GM15510 (cell line): Measurements from ENCODE around the gene IREB2.

Experiments
- POLR2A ChIP-seq: IDR thresholded peaks from 3 replicates; pipeline ENCODE4 v1.6.1; 2011; ENCODE audit warnings: borderline replicate concordance; ENCODE audit not compliant: insufficient read length; ENCODE audit errors: extremely low read depth

IREB2 gene

GRCh38 chr15:78399091-78399490 lies 38.9 kb upstream of the IREB2 start:
- no peak for TF ChIP-seq POLR2A

- no peak for TF ChIP-seq POLR2A
These were observed 35.9 kb upstream of the IREB2 start for GRCh38 chr15:78402061-78402610.

GRCh38 chr15:78404125-78404524 lies 33.9 kb upstream of the IREB2 start:
- no peak for TF ChIP-seq POLR2A

- no peak for TF ChIP-seq POLR2A
These were observed 32.6 kb upstream of the IREB2 start for GRCh38 chr15:78405336-78405924.

- no peak for TF ChIP-seq POLR2A
These were observed 31.9 kb upstream of the IREB2 start for GRCh38 chr15:78406016-78406585.

GRCh38 chr15:78407608-78408354 lies 30.2 kb upstream of the IREB2 start:
- TF ChIP-seq POLR2A: no peak

- no peak for TF ChIP-seq POLR2A
These were observed 29.7 kb upstream of the IREB2 start for GRCh38 chr15:78408355-78408640.

GRCh38 chr15:78408961-78409360 lies 29.1 kb upstream of the IREB2 start:
- TF ChIP-seq POLR2A: no peak

- no peak for TF ChIP-seq POLR2A
These were observed 27.0 kb upstream of the IREB2 start for GRCh38 chr15:78411061-78411460.

GRCh38 chr15:78414621-78415250 lies 23.3 kb upstream of the IREB2 start:
- no peak for TF ChIP-seq POLR2A

- TF ChIP-seq POLR2A: no peak
These were observed 22.7 kb upstream of the IREB2 start for GRCh38 chr15:78415284-78415683.

GRCh38 chr15:78417754-78418630 lies 20.0 kb upstream of the IREB2 start:
- TF ChIP-seq POLR2A: no peak

GRCh38 chr15:78418686-78419085 lies 19.3 kb upstream of the IREB2 start:
- no peak for TF ChIP-seq POLR2A

- no peak for TF ChIP-seq POLR2A
These were observed 18.6 kb upstream of the IREB2 start for GRCh38 chr15:78419367-78419766.
